IMR-90 (cell line): Measurements from ENCODE around the gene METTL14.

Experiments used
- BHLHE40 ChIP-seq: fragments of 150-350 bp; IDR thresholded peaks from 2 replicates; pipeline ENCODE4 v1.6.1; 2016; ENCODE audit warnings: mild to moderate bottlenecking, low read depth, low read length
- CEBPB ChIP-seq: IDR thresholded peaks from 2 replicates; pipeline ENCODE4 v1.6.1; 2012; ENCODE audit warnings: low read depth, low read length, improper control_type of control experiment
- CTCF ChIP-seq: conservative IDR thresholded peaks from 2 replicates; pipeline ENCODE4 v1.5.1; 2012; ENCODE audit warnings: mild to moderate bottlenecking, low read depth, low read length, improper control_type of control experiment
- ELK1 ChIP-seq: fragments of 150-350 bp; IDR thresholded peaks from 2 replicates; pipeline ENCODE4 v1.6.1; 2016; ENCODE audit warnings: low read depth, mild to moderate bottlenecking, low read length, moderate library complexity, borderline replicate concordance
- FOS ChIP-seq: fragments of 150-350 bp; IDR thresholded peaks from 2 replicates; pipeline ENCODE4 v1.6.1; 2016; ENCODE audit warnings: low read depth, low read length
- MAFK ChIP-seq: IDR thresholded peaks from 2 replicates; pipeline ENCODE4 v1.6.1; 2012; ENCODE audit warnings: low read depth, low read length, improper control_type of control experiment
- POLR2A ChIP-seq: IDR thresholded peaks from 2 replicates; pipeline ENCODE4 v1.6.1; 2012; ENCODE audit warnings: mild to moderate bottlenecking, low read depth, low read length
- RAD21 ChIP-seq: IDR thresholded peaks from 2 replicates; pipeline ENCODE4 v1.6.1; 2012; ENCODE audit warnings: low read length, improper control_type of control experiment
- RFX5 ChIP-seq: IDR thresholded peaks from 2 replicates; pipeline ENCODE4 v1.8.0; 2012; ENCODE audit warnings: low read depth, mild to moderate bottlenecking, low read length, moderate library complexity
- SMC3 ChIP-seq: fragments of 150-350 bp; IDR thresholded peaks from 2 replicates; pipeline ENCODE4 v1.6.1; 2016; ENCODE audit warnings: low read depth, mild to moderate bottlenecking, antibody characterized with exemption, low read length, moderate library complexity

- no peak for TF ChIP-seq CTCF
- TF ChIP-seq POLR2A: no peak
- no peak for TF ChIP-seq MAFK
- TF ChIP-seq SMC3: no peak
- TF ChIP-seq ELK1: no peak
- TF ChIP-seq CEBPB: no peak
- TF ChIP-seq BHLHE40: no peak
- no peak for TF ChIP-seq RAD21
- no peak for TF ChIP-seq FOS
- no peak for TF ChIP-seq RFX5
Measured at GRCh38 chr4:118741301-118741855, 56.2 kb downstream of the METTL14 start.
